Measurements from ENCODE around the gene ARHGEF12. TPM values are rescaled to one million over a fixed set of nuclear protein-coding genes. Genes with fewer than 3 reads are reported as not detected.

Gene ARHGEF12
- total RNA-seq, 6 experiments from 2014 or later, result 72.9 to 95.1 (median 85.0) TPM

GRCh38 chr11:120515186-120515723, 179.0 kb downstream of the ARHGEF12 start:
- Mint-ChIP-seq H3K27ac (no peak overlapping the region), H3K4me1 (ENCODE audit: low read depth) (peaks cover 14% of the 10 kb centered on the region), H3K36me3 (ENCODE audit: low read depth) (no peaks in the 10 kb centered on the region), H3K27me3 (ENCODE audit: insufficient read depth) (peaks cover 22% of the 10 kb centered on the region), H3K4me3 (no peak overlapping the region), H3K9me3 (no peaks in the 10 kb centered on the region)
- no peak for TF ChIP-seq CTCF (IDR thresholded peaks at IDR 0.05)
- no peak for DNase-seq

GRCh38 chr11:120516461-120517389, 180.5 kb downstream of the ARHGEF12 start:
- Mint-ChIP-seq H3K9me3 (no peaks in the 10 kb centered on the region), H3K4me3 (no peak overlapping the region), H3K36me3 (ENCODE audit: low read depth) (no peaks in the 10 kb centered on the region), H3K27me3 (ENCODE audit: insufficient read depth) (peaks cover 22% of the 10 kb centered on the region), H3K4me1 (ENCODE audit: low read depth) (peaks cover 8% of the 10 kb centered on the region; the same call in 1 of the 2 replicates), H3K27ac (no peak overlapping the region)
- no peak for TF ChIP-seq CTCF (IDR thresholded peaks at IDR 0.05)
- DNase-seq, result no peak

- no peaks in the 10 kb centered on the region for H3K9me3 Mint-ChIP-seq
- H3K36me3 Mint-ChIP-seq (ENCODE audit: low read depth), result no peaks in the 10 kb centered on the region
- TF ChIP-seq CTCF (IDR thresholded peaks at IDR 0.05), result no peak
- H3K27ac Mint-ChIP-seq, result no peak overlapping the region; the same call in 1 of the 2 replicates
- DNase-seq, result no peak
- peaks cover 23% of the 10 kb centered on the region for H3K27me3 Mint-ChIP-seq (ENCODE audit: insufficient read depth)
- H3K4me3 Mint-ChIP-seq, result no peak overlapping the region; the same call in 1 of the 2 replicates
- peaks cover 8% of the 10 kb centered on the region; the same call in 1 of the 2 replicates for H3K4me1 Mint-ChIP-seq (ENCODE audit: low read depth)
Observed at GRCh38 chr11:120517390-120517761, 181.2 kb downstream of the ARHGEF12 start.

- H3K27ac Mint-ChIP-seq, result no peak overlapping the region; the same call in 1 of the 2 replicates
Observed at GRCh38 chr11:120517801-120518291, 181.6 kb downstream of the ARHGEF12 start.

GRCh38 chr11:120518356-120518755, 182.1 kb downstream of the ARHGEF12 start:
- DNase-seq, result no peak
- Mint-ChIP-seq H3K27me3 (ENCODE audit: insufficient read depth) (peaks cover 29% of the 10 kb centered on the region), H3K9me3 (no peaks in the 10 kb centered on the region), H3K4me1 (ENCODE audit: low read depth) (peaks cover 8% of the 10 kb centered on the region; the same call in 1 of the 2 replicates), H3K27ac (no peak overlapping the region), H3K36me3 (ENCODE audit: low read depth) (no peaks in the 10 kb centered on the region), H3K4me3 (no peak overlapping the region)
- no peak for TF ChIP-seq CTCF (IDR thresholded peaks at IDR 0.05)

More at GRCh38 chr11:120517801-120518291, 181.6 kb downstream of the ARHGEF12 start:
- no peaks in the 10 kb centered on the region for H3K9me3 Mint-ChIP-seq
- peak; percentile 16; the same call in 1 of the 2 replicates for TF ChIP-seq CTCF (IDR thresholded peaks at IDR 0.05)
- H3K27me3 Mint-ChIP-seq (ENCODE audit: insufficient read depth), result peaks cover 26% of the 10 kb centered on the region
- no peak for DNase-seq
- no peak overlapping the region; the same call in 1 of the 2 replicates for H3K4me3 Mint-ChIP-seq
- peaks cover 8% of the 10 kb centered on the region; the same call in 1 of the 2 replicates for H3K4me1 Mint-ChIP-seq (ENCODE audit: low read depth)
- no peaks in the 10 kb centered on the region for H3K36me3 Mint-ChIP-seq (ENCODE audit: low read depth)
